Cardiac septum (tissue), 1 donor: ENCODE results near the gene DPP6. TPM values are rescaled to one million over a fixed set of nuclear protein-coding genes. Genes with fewer than 3 reads are reported as not detected.
"Not testable (repeated sequence)": the region's sequence is repeated elsewhere in the genome, so short reads cannot be mapped to it uniquely, and the experiment has no call there.

Source experiments
- DNase-seq: peaks from one replicate; pipeline ENCODE4 v3.0.0-alpha.2; 2020; ENCODE audit warnings: low spot score
- intact Hi-C: fragments of 100-400 bp; cut with DNase I; formaldehyde crosslinking; loops from one replicate; pipeline ENCODE4 v1.14.0; 2022
- total RNA-seq: library from RNA; stranded (reverse); fragmentation: NEBNext Ultra II Directional; extraction: Animal tissue kit (Norgen Biotek cat#: 25700); gene quantifications from one replicate; pipeline ENCODE4 v1.2.1, GENCODE V29; 2021
- donor health status: DM: no; HTN: no; CAD: no.

The DPP6 gene
- total RNA-seq, 1 donor from 2014 or later: not detected

DNA sequence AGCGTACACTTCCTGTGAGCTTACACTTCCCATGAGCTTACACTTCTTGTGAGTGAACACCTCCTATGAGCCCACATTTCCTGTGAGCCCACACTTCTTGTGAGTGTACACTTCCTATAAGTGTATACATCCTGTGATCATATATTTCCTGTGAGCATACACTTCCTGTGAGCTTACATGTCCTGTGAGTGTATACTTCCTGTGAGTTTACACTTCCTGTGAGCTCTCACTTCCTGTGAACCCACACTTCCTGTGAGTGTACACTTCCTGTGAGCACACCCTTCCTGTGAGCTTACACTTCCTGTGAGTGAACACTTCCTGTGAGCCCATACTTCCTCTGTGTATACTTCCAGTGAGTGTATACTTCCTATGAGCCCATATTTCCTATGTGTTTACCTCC, 82.5 kb downstream of the DPP6 start:
- intact Hi-C loops: not testable (repeated sequence)

GRCh38 chr7:154135646-154136045, 83.4 kb downstream of the DPP6 start:
- intact Hi-C loops, DNase-seq: not testable (repeated sequence)

More for the DNA sequence above, 82.5 kb downstream of the DPP6 start:
- not testable (repeated sequence) for DNase-seq

DNA sequence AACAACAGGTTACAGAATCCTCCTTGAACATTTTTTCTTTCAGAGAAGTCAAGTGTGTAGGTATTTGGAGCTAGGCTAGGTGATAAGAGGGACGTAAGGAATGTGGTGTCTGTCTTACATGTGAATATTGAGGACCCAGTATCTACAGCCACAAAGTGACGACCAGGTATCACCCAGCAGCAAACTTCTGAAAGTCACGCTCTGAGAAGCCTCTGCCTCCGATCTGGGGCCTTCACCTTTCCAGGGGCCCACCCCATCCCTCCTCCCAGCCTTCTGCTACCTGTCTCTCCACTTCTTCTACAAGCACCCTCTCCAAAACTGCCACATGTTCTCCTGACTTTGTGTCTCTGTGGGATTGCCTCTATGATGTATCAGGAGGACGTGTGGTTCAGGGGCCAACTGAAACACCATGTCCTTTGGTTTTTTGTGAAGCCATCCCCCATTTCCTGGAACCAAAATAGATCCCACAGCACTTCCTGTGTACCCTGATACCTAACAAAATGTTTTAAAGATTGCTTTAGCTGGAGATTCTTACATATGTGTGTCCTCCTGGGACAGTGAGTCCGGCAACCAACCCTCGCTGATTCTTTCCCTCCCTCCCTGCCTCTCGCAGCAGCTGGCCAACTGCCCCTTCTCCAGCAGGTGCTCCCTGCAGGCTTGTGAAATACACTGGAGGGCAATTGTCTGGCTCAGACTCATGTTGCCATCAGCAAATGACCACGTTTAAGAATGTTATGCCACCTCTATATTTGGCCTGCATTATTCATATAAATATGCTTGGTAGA, 93.9 kb downstream of the DPP6 start:
- intact Hi-C loops: not testable (repeated sequence)

DNA sequence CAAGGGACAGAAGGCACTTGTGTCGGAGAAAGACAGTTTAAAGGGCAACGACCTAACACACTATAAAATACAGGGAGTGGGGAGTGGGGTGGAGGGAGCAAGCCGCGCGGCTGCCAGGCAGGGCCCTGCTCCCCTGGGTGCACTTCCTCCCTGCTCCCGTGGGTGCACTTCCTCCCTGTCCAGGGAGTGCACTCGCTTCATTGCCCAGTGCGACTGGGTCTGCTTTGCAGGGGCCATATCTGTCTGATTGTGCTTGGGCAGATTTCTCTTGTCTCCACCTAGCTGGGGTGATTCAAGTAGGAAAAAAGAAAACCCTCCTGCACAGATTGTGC, 94.5 kb downstream of the DPP6 start:
- intact Hi-C loops, DNase-seq: not testable (repeated sequence)

More for the DNA sequence above, 93.9 kb downstream of the DPP6 start:
- DNase-seq: not testable (repeated sequence)

DNA sequence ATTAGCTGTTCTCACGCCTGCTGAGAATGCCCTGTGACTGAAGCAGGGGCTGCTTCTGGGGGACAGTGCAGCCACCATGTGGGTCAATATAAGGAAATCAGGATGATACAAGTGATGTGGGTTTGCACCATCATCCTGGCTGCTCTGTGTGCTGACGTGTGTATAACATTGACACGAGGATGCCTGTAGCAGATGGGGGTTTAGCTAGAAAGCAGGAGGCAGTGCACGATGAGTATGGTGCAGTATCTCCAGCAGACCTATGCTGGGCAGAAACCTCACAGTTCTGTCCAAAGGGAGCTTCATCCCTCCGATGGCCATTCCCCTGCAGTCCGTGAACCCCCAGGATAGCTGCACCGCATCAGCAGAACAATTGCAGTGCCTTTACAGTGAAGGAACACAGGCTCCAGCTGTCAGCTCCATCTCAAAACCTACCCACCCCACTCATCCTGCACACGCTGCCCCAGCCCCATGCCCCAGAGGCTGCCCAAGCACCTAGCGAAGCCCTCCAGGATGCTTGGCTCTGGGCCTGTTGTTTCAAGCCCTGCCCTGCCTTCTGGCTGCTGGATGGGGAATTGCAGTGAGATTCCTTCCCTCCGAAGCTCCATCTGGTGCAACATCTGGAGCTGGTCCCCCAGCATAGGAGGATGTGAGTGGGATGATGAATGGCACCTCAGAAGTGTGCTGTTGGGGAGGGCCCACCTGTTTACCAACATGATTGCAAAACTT, 96.8 kb downstream of the DPP6 start:
- DNase-seq, intact Hi-C loops: not testable (repeated sequence)

DNA sequence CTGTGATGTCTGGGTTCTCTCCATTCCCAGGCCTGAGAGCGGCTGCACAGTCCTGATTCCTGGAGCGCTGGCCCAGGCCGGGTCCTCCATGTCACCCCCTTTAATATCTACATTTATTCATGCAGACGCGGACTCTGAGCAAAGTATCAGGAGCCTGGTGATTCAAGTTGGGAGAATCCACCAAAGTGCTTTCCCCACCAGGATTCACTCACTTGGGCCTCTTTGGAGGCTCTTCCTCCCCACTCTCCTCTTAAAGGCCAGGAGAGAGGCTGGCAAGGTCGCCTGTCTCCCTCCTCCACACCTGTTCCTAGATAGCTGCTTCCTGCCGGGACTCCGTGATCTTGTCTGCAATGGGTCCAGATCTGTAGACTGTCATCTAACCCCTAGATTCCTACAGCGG, 98.5 kb downstream of the DPP6 start:
- intact Hi-C loops, DNase-seq: not testable (repeated sequence)

DNA sequence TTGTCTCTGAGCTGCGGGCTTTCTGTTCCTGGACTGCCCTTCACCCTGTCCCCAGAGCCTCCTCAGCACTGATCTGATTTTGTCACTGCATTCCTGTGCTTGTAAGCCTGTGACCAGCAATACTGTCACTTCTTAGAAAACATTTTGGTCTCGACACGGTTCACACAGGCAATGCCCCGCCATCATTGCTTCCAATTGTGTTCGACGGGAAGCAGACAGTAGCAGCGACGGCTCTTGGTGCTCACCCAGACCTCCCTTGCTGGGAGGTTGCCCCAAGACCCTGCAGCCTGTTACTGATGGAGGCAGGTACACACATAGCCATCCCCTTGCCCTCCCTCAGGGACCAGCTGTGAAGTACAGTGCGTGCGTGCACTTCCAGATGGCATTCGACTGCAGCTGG, 99.1 kb downstream of the DPP6 start:
- intact Hi-C loops, DNase-seq: not testable (repeated sequence)

GRCh38 chr7:154155928-154156327, 103.7 kb downstream of the DPP6 start:
- DNase-seq, intact Hi-C loops: not testable (repeated sequence)

DNA sequence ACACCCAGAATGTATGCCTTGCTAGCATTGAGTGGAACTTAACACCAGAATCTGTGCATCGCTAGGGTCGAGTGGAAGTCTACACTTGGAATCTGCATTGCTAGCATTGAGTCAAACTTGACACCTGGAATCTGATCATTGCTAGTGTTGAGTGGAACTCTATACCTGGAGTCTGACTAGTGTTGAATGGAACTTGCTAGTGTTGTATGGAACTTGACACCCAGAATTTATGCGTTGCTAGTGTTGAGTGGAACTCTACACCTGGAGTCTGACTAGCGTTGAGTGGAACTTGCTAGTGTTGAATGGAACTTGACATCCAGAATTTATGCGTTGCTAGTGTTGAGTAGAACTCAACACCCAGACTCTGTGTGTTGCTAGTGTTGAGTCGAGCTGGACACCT, 110.7 kb downstream of the DPP6 start:
- intact Hi-C loops, DNase-seq: not testable (repeated sequence)

- DNase-seq, intact Hi-C loops: not testable (repeated sequence)
Measured at GRCh38 chr7:154163642-154164041, 111.4 kb downstream of the DPP6 start.

DNA sequence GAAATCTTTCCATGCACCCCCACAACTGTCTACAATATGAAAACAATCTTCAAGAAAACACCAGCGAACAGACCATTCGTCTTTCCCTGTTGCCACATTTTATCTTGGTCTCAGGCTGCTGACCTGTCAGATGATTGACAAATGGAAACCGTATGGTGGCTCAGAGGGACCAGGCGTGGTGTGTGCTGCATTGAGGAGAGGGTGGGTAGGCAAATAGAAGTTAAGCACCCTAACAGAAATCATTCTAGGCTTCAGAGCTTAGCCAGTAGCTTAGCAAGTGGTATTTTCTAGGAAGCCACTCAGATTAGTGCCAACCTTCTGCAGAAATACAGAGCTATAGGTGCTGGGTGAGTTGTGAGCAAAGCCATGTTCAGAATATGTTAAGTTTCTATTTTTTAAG, 114.9 kb downstream of the DPP6 start:
- intact Hi-C loops: no loop called here

GRCh38 chr7:154167807-154168206, 115.6 kb downstream of the DPP6 start:
- DNase-seq: no peak
- intact Hi-C loops: no loop called here

More for the DNA sequence above, 114.9 kb downstream of the DPP6 start:
- no peak for DNase-seq

DNA sequence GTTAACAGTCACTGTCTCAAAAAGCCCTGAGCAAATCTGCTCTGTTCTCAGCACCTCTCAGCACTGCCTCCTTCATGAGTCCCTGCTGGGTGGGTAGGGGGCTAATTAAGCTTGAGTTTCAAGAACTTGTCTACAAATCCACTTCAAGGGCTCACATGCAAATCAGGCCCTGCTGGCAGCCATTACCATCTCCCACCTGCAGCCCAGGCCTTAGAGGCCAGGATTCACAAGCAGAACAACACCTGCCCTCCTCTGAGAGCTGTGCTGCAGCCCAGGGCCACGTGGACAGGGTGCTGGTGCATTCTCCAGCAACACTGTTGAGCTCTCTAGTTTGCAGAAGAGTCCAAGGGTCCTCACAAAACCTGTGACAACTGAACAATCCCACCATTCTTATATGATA, 119.2 kb downstream of the DPP6 start:
- no peak for DNase-seq
- intact Hi-C loops: no loop called here

- intact Hi-C loops: no loop called here
- DNase-seq: no peak
Measured at GRCh38 chr7:154172236-154172635, 120.0 kb downstream of the DPP6 start.

DNA sequence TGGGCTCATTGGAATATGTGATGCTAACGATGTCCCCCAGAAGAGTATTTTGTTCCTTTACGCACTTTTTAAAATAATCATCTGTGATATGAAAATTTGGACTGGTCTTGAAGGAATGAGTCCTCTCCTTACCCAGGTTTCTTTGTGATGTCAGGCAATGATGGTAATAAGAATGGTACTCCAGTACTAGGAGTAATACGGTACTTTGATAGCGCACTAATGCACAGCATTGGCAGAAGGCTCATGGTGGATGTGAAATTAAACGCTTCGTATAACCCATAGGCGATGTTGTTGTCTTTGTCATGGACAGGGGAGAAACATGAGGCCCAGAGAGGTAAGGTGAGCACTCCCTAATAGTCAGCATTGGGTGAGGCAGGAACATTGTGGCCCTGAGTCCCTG, 125.4 kb downstream of the DPP6 start:
- no peak for DNase-seq
- intact Hi-C loops: no loop called here

DNA sequence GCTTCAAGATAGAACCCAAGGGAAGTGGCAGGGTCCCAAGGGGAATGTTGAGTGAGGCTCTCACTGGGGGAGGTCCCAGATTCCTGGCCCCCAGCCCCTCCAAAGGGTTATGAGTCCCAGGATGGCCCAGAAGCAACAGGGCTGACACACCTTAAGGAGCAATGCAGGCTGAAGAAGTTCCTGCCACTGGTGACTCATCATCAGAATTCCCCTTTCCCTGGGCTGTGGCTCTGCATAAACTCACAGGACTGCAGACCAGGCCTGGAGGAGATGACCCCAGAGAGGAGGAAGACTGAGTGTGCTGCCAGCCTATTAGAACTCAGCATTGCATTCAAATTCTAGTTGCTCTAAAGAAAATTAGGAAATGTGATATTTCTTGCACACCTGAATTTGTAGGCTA, 126.7 kb downstream of the DPP6 start:
- intact Hi-C loops: no loop called here

GRCh38 chr7:154183482-154183881, 131.3 kb downstream of the DPP6 start:
- intact Hi-C loops: no loop called here
- DNase-seq: no peak

More for the DNA sequence above, 126.7 kb downstream of the DPP6 start:
- DNase-seq: no peak

- no peak for DNase-seq
- intact Hi-C loops: no loop called here
Measured at GRCh38 chr7:154183946-154184345, 131.7 kb downstream of the DPP6 start.

- no peak for DNase-seq
- intact Hi-C loops: no loop called here
Measured at GRCh38 chr7:154186811-154187210, 134.6 kb downstream of the DPP6 start.

- no peak for DNase-seq
- intact Hi-C loops: no loop called here
Measured at GRCh38 chr7:154188330-154188729, 136.1 kb downstream of the DPP6 start.

- intact Hi-C loops: no loop called here
- no peak for DNase-seq
Measured at GRCh38 chr7:154195266-154195665, 143.1 kb downstream of the DPP6 start.
